Upper lobe of left lung (tissue), 6 donors: Measurements from ENCODE around the gene FOSL2. TPM values are rescaled to one million over a fixed set of nuclear protein-coding genes. Genes with fewer than 3 reads are reported as not detected.

Source experiments
- ATAC-seq, 2 donors: fragments of 200-7000 bp; cut with Tn5 transposase; one replicate each; pipeline ENCODE4 v1.9.1; 2022; ENCODE audit warnings: mild to moderate bottlenecking in 2 of 2, moderate library complexity in 2 of 2; ENCODE audit not compliant: low FRiP score in 2 of 2
- DNase-seq, 2 donors: peaks; one replicate each; pipeline ENCODE4 v3.0.0-alpha.2; 2019 to 2020
- H3K27ac ChIP-seq, 4 donors: fragments of 200-600 bp; sonication (generic); one replicate each; pipeline ENCODE4 v1.5.1; 2016 to 2019
- H3K27me3 ChIP-seq, 4 donors: fragments of 200-600 bp; sonication (generic); one replicate each; pipeline ENCODE4 v1.5.1; 2017 to 2019
- H3K36me3 ChIP-seq, 4 donors: fragments of 200-600 bp; sonication (generic); one replicate each; pipeline ENCODE4 v1.5.1; 2016 to 2019
- H3K4me1 ChIP-seq, 4 donors: fragments of 200-600 bp; sonication (generic); one replicate each; pipeline ENCODE4 v1.5.1; 2018 to 2019
- H3K4me3 ChIP-seq, 4 donors: fragments of 200-600 bp; sonication (generic); one replicate each; pipeline ENCODE4 v1.5.1; 2017 to 2019; ENCODE audit warnings: mild to moderate bottlenecking in 2 of 4, moderate library complexity in 1 of 4
- H3K9me3 ChIP-seq, 4 donors: fragments of 200-600 bp; sonication (generic); one replicate each; pipeline ENCODE4 v1.5.1; 2018 to 2019
- CTCF ChIP-seq, 6 experiments: fragments of 450-650 bp in 4 of 6; fragments of 200-600 bp in 2 of 6; sonication (generic) in 2 of 6; IDR thresholded peaks; one replicate each; pipeline ENCODE4 v1.5.1; 2016 to 2019; ENCODE audit warnings: antibody characterized with exemption in 6 of 6
- EP300 ChIP-seq, 4 donors: sonication (generic); formaldehyde crosslinking; IDR thresholded peaks; one replicate each; pipeline ENCODE4 v1.5.1; 2017; ENCODE audit warnings: antibody characterized with exemption in 4 of 4, control low read depth in 2 of 4
- POLR2A ChIP-seq, 4 donors: fragments of 450-650 bp; IDR thresholded peaks; one replicate each; pipeline ENCODE4 v1.5.1; 2016 to 2017; ENCODE audit warnings: antibody characterized with exemption in 4 of 4, mild to moderate bottlenecking in 2 of 4
- POLR2AphosphoS5 ChIP-seq, 2 donors: sonication (generic); formaldehyde crosslinking; IDR thresholded peaks; one replicate each; pipeline ENCODE4 v1.5.1; 2017; ENCODE audit warnings: antibody characterized with exemption in 2 of 2
- WGBS, 2 donors: methylation state at CpG; one replicate each; pipeline ENCODE4 v1.1.5; 2017 to 2018; 5-methylcytosine and 5-hydroxymethylcytosine counted together
- total RNA-seq, 6 donors: library from RNA; depleted of rRNA in 4 of 6; stranded (reverse); fragments of >200 nt in 4 of 6; gene quantifications; one replicate each; pipeline versions ENCODE4 v1.1.0 to v1.2.1, GENCODE V29; 2016 to 2021
- donor health status: DM: no; HTN: no; CAD: no; lungs with moderate emphysema.
- donor health status: DM: no; HTN: yes; CAD: no; lungs with severe emphysema.

FOSL2 gene
- total RNA-seq, 6 donors from 2014 or later: 71.0 to 137 (median 91.0) TPM

GRCh38 chr2:28359222-28360057, 33.2 kb upstream of the FOSL2 start:
- TF ChIP-seq POLR2A (IDR thresholded peaks at IDR 0.05) (peak in 1 of 4 donors; percentile 23), POLR2AphosphoS5 (IDR thresholded peaks at IDR 0.05) (peak in 1 of 2 donors; percentile 66), CTCF (IDR thresholded peaks at IDR 0.05) (no peak), EP300 (IDR thresholded peaks at IDR 0.05) (peak in 3 of 4 donors; percentile 7 to 35 (median 26))
- no peaks in the 10 kb centered on the region for H3K27me3 ChIP-seq
- no peaks in the 10 kb centered on the region for H3K36me3 ChIP-seq
- peak in 1 of 2 donors; percentile 85 for DNase-seq
- peak overlapping the region; percentile 43 to 80 (median 58) for H3K27ac ChIP-seq
- peaks cover 29 to 40% (median 33%) of the 10 kb centered on the region in 4 donors for H3K4me1 ChIP-seq
- no peaks in the 10 kb centered on the region for H3K9me3 ChIP-seq
- ATAC-seq: peak; percentile 59 to 60
- 60 to 70% methylated on average over 21 to 28 of the region's 28 CpGs for WGBS, 2 donors
- H3K4me3 ChIP-seq: no peak overlapping the region

GRCh38 chr2:28360058-28360717, 32.5 kb upstream of the FOSL2 start:
- Histone ChIP-seq H3K36me3 (no peaks in the 10 kb centered on the region), H3K27ac (peak overlapping the region; percentile 43 to 80 (median 58)), H3K9me3 (no peaks in the 10 kb centered on the region), H3K4me3 (no peak overlapping the region), H3K27me3 (no peaks in the 10 kb centered on the region), H3K4me1 (peaks cover 31 to 40% (median 33%) of the 10 kb centered on the region in 4 donors)
- ATAC-seq (no peak), DNase-seq (peak in 1 of 2 donors; percentile 48)
- TF ChIP-seq POLR2A (IDR thresholded peaks at IDR 0.05): peak in 1 of 4 donors; percentile 35
- no peak for TF ChIP-seq CTCF (IDR thresholded peaks at IDR 0.05)
- TF ChIP-seq EP300 (IDR thresholded peaks at IDR 0.05): no peak
- TF ChIP-seq POLR2AphosphoS5 (IDR thresholded peaks at IDR 0.05): no peak
- WGBS, 2 donors: 80 to 83% methylated on average over 16 of the region's 16 CpGs

GRCh38 chr2:28360718-28361293, 31.9 kb upstream of the FOSL2 start:
- WGBS, 2 donors: 77 to 97% methylated on average over 8 to 11 of the region's 12 CpGs
- no peaks in the 10 kb centered on the region for H3K36me3 ChIP-seq
- H3K9me3 ChIP-seq: no peaks in the 10 kb centered on the region
- H3K4me3 ChIP-seq: no peak overlapping the region
- peaks cover 26 to 36% (median 29%) of the 10 kb centered on the region in 4 donors for H3K4me1 ChIP-seq
- H3K27me3 ChIP-seq: no peaks in the 10 kb centered on the region
- TF ChIP-seq CTCF (IDR thresholded peaks at IDR 0.05): no peak
- TF ChIP-seq POLR2AphosphoS5 (IDR thresholded peaks at IDR 0.05): peak; percentile 33 to 63
- peak in 1 of 4 donors; percentile 21 for TF ChIP-seq EP300 (IDR thresholded peaks at IDR 0.05)
- peak in 1 of 2 donors; percentile 64 for DNase-seq
- H3K27ac ChIP-seq: peak overlapping the region in 3 of 4 donors; percentile 35 to 80 (median 44)
- ATAC-seq: no peak

- Histone ChIP-seq H3K4me1 (peaks cover 31 to 36% (median 33%) of the 10 kb centered on the region in 4 donors), H3K27ac (no peak overlapping the region)
- 78 to 84% methylated on average over 12 of the region's 12 CpGs for WGBS, 2 donors
These were observed 30.5 kb upstream of the FOSL2 start for GRCh38 chr2:28361991-28362710.

More at GRCh38 chr2:28361991-28362710, 30.5 kb upstream of the FOSL2 start:
- H3K36me3 ChIP-seq: no peaks in the 10 kb centered on the region
- ATAC-seq (no peak), DNase-seq (no peak)
- no peak overlapping the region for H3K4me3 ChIP-seq
- TF ChIP-seq POLR2A (IDR thresholded peaks at IDR 0.05) (no peak), POLR2AphosphoS5 (IDR thresholded peaks at IDR 0.05) (peak in 1 of 2 donors; percentile 12)
- no peaks in the 10 kb centered on the region for H3K27me3 ChIP-seq
- no peaks in the 10 kb centered on the region for H3K9me3 ChIP-seq
